HG02623 (cell line): ENCODE measurements around the gene FASTK.
A peak's percentile ranks its signal among the peaks of the same experiment; 100 is the strongest.

Experiments used
- ATAC-seq: cut with Tn5 transposase; IDR thresholded peaks from one replicate; pipeline ENCODE4 v1.9.1; 2021; ENCODE audit warnings: moderate library complexity; ENCODE audit not compliant: unreplicated experiment

Gene FASTK

DNA sequence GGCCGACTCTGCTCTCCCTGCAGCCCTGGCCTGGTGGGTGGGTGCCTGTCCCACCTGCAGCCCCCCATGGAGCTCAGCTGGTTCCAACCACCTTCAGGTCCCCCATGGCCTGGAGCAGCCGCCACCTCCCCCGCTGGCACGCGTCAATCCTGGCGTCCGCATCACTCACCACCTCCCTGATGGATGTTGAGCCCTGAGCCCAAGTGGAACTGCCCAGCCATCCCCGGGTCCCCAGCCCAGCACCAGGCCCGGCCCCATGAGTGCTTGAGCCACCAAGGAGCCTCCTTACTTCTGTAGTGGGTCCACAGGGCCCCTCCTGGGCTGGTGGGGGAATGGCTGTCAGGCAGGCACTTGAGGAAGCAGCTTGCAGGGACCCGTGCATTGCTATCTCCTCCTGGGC is 20.3 kb upstream of the FASTK start:
- ATAC-seq = no peak

DNA sequence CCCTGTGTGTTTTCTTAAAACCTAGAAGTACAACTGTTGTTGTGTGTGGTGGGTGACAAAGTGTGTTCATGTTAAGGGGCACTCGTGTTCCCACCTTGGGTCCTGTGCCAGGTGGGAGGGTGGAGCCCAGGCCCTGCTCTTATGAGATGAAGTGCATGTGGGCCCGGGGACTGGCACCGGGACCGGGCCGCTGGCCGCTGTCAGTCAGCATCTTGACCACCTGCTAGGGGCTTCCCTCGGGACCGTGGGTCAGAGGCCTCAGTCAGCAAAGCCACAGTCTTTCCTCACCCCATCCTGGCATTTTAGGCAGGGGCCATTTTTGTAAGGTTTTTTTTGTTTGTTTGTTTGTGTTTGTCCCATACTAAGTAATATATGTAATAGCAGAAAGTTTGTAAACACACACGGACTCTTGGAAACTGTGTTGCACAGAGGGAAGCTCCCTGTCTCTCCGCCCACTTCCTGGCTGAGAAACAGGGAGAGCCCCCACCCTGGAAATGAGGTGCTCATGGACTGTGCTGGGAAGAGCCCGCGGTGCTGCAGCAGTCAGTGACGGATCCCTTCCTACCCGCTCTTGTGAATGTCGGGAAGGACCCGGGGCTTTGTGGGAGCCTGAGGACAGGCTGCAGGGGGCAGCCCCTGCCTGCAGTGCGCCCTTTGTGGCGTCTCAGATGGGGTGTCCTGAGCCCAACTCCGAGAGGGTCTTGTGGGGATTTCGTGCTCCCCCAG is 19.0 kb upstream of the FASTK start:
- no peak for ATAC-seq

DNA sequence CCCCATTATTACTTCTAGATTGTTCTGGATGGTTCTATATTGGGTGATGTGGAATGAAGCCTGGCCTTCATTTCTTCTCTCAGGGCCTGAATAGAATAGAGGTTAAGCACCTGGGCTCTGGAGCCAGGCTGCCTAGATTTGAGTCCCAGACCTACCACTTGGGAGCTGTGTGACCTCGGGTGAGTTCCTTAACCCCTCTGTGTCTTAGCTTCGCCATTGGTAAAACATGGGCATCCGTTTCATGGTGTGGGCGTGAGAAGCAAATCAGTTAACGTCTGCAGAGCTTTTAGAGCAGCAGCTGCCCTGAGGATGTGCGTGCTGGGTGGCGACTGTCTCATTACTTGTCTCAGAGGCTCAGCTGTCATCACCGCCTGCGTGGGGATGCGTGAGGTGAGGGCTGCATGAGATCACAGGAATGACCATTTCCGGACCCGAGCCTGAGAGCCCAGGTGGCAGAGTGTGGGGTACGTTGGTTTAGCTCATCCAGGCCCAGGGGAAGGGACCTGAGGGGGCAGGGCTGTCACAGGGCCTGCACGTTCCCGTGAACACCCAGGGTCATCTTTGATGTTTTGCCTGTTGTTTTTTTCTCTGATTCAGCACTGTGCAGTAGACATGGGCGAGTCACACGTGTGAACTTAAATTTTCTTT is 15.3 kb upstream of the FASTK start:
- no peak for ATAC-seq

DNA sequence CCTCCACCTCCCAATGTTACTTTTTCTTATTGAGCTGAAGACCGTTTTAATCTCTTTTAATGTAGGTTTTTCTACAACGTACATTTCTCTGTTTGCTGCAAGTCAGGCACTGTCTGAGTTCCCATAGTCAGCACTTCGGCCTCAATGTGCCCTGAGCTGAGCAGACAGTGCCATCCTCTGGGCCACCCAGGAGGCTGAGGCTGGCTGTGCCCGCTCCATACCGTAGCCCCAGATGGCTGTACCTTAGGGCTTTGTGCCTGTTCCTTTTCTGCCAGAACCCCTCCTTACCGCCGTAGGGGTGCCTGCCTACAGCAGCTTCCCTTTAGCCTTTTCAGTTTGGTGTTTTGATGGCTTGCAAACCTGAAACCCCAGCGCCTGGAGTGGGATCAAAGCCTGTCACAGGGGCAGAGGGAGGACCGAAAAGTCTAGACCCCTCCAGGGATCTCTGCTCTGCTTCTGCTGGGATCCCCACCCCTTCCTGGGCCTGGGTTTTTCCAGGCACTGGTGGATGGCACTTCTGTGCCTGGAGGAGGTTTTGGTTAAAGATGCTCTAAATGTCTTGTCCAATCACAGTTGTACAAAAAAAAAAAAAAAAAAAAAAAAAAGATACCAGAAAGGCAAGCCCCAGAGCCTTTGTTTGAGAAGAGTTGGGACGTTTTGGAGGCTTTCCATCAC is 14.7 kb upstream of the FASTK start:
- no peak for ATAC-seq

DNA sequence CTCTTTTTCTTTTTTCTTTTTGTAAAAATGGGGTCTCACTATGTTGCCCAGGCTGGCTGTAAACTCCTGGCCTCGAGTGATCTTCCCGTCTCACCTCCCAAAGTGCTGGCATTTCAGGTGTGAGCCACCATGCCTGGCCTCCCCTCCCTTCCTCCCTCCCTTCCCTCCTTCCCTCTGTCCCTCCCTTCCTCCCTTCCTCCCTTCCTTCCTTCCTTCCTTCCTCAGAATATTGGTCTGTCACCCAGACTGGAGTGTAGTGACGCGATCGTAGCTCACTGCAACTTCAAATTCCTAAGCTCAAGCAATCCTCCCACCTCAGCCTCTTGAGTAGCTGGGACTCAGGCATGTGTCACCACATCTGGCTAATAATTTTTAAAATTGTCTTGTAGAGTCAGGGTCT is 14.1 kb upstream of the FASTK start:
- ATAC-seq = no peak

DNA sequence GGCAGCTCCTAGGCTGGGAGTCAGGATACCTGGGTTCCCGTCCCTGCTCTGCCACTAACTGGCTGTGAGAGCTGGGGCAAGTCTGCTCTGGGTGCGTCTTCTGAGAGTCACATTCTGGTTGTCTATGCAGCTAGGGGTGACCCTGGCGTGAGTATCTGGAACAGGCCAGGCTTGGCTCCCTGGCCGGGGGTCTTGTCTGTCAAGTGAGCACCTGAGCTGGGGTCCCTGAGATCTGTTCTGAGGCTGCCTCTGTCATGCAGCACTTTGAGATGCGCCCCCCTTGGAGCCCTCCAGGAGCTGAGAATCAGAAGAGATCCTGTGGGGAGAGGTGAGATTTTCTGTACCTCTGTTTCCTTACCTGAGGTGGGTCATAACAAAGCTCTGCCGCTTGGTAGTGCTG is 13.1 kb upstream of the FASTK start:
- ATAC-seq = no peak

DNA sequence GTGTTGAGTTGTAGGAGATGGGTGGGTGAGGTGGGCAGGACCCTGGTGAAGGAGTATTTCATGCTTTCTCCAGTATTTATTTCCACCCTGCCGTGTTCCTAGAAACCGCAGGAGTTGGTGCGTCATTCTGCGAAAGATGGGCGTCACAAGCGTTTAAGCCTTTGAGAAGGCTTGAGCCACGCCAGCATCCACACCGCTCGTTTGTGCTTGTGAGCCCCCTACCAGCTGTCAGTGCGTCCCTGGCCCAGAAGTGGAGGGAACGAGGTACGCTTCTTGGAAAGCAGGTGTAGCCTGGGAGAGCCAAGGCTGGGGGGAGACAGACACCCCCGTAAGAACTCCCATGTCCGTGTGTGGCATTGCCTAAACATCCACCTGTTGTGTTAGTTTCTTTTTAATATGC is 11.4 kb upstream of the FASTK start:
- ATAC-seq = no peak

DNA sequence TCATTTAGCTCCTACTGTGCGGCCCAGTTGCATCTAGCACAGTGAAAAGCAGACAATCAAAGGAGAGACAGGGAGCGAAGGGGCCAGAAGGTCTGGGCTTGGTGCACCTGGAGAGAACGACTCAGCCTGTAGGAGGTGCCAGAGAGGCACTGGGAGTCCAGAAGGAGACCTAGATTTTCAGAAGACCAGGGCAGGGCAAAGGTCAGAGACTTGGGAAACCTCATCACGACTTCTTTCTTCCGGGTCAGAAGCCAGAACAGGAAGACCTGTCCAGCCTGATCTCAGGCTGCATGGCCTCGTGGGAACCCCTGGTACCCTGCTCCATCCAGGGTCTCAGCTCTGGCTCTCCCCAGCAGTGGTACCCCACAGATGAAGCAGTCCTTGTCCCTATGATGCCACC is 10.8 kb upstream of the FASTK start:
- ATAC-seq = no peak

DNA sequence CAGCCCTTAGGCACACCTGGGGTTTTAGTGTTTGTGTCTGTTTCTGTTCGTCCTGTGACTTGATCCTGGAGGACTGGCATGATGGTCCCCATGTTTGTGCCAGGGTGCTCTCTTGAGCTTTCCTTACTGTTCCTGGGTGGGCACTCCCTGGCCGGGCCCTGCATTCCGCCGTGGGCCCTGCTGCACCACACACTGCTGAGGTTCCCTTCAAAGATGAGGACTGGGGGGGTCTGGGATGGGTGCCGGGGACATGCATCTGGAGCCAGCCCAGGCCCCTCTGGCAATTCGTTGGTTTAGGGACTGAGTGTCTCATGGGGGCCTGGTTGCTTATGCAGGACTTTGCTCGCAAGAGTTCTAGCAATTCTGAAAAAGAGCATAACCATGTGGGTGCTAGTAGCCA is 10.4 kb upstream of the FASTK start:
- no peak for ATAC-seq

DNA sequence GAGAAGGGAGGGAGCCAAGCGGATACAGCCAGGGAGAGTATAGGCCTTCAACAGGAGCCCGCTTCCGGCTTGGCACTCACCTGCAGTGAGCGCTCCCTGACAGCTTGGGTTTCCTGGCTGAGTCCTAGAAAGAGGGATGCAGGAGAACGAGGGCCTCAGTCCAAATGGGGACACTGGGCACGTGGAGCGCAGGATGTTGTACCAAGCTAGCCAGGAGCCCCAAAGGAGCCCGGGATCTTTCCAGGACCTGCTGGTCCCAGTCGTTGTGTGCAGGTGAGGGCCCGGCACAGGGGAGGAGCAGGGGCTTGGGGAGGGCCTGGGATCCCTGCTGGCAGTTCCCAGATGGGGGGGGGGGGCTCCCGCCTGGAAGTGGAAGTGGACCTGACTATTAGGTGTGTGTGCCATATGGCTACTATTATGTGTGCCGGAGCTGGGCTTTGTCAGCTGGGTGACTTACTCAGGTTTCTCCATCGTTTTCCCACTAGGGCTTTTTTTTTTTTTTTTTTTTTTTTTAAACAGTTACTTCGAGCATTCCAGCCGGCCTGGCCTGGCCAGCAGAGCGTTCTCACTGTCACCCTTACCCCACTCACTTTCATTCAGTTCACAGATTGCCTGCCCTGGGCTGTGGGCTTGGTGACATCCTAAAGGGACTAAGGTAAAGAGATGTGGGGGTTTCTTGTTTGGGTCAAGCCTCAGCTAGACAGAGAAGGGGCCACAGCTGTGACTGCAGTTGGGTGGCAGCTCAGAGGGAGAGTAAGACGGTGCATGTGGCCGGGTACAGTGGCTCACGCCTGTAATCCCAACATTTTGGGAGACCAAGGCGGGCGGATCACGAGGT is 9.5 kb upstream of the FASTK start:
- ATAC-seq = no peak

DNA sequence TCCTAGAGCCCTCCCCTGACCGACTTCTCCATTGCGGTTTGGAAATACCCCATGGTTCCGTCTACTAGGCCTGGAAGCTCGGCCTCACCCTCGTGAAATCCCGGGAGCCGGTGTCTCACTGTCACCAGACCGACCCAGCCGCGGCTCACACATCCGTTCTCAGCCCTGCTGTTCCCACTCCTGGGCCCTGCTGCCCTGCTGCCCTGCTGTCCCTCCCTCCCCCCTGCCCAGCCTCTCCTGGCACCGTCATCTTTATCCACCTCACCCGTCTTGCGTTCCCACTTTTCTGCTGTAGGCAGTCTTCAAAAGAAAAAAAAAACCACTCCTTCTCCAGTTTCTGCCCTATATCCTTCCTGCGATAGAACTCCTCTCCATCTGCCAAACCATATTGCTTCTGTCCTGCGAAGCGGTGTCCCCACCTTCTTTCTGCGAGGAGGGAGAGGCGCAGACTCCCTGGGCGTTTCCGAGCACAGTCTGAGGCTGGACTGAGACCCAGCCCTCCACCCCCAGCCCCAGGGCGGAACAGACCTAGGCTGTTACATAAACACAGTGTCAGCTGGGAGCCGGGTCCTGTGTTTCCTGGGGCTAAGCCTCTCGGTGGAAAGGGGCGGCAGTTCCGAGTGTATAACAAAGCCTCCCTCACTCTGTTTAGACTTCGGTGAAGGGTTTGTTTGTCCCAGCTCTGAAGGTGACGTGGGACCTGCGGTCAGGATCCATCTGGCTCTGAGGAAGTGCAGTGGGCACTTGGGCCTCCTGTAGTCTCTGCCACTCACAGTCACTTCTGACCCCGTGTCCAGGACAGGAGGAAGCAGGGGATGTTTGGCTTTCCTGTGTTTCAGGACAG is 8.5 kb upstream of the FASTK start:
- ATAC-seq = no peak

DNA sequence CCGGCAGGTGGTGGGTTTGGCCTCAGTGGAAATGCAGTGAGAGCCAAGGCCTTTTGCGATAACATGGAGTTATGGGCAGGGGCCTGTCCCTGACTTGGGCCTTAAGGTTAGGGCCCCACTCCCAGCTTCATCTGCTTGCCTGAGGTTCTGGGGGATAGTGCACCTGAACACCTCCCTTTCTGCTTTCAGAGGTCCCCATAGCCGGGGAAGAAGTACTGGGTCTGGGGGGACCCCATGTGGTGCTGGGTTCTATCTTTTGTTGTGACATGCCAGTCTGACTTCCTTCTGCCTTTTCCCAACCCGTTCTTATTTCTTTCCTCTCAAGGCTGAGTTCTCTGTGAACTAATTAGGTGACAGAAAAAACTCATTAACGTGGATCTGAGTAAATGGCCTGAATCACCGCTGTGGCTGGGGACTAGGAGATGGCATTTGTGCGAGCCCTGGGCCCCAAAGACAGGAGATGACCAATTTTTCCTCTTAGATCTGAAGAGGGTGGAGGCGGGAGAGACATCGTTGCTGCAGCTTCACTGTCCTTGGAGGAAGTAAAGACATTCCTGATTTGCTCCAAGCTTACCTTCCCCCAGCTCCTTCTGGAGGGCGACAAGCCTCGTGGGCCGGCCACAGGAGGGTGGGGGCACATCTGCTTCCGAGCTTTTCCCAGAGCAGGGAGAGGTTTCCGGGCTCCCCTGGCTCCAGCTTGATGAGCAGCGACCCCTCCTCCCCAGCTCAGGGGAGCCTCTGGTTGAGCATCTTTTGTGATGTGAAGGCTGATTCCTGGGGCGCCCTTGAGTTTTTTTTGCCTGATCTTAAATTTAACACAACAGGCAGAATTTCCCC is 7.6 kb upstream of the FASTK start:
- ATAC-seq = no peak

DNA sequence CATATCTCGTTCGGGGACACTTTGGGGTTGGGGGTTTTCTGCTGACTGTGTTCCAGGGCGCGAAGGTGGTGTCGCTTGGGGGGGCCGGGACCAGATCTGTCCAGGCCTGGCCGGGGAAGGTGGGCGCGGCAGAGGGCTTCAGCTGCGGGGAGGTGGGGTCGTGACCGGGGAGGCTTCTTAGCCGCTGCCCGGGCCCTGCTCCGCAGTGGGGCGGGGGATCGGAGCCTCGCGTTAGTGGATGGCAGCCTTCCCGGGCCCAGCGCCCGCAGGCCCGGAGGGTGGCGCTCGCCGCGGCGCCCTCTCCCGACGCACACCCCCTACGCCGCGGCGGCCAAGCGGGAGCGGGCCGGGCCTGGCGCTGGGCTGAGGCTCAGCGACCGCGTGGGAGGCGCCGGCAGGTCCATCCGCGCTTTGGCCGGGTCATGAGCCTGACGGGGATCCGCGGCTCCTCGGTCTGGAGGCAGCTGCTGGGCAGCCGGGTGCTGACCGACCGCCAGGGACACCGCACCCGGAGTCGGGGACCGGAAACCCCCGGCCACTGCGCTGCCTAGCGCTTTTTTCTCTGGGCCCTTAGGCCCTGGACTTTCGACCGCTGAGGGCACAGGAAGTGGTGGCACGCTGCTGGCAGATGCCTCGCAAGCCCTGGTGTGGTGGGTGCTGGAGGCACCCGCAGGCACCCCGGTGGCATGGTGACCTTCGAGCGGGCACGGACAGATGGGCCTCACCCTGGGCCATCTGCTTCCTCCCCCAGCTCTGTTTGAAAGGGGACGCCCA is 6.8 kb upstream of the FASTK start:
- peak; percentile 20 for ATAC-seq

DNA sequence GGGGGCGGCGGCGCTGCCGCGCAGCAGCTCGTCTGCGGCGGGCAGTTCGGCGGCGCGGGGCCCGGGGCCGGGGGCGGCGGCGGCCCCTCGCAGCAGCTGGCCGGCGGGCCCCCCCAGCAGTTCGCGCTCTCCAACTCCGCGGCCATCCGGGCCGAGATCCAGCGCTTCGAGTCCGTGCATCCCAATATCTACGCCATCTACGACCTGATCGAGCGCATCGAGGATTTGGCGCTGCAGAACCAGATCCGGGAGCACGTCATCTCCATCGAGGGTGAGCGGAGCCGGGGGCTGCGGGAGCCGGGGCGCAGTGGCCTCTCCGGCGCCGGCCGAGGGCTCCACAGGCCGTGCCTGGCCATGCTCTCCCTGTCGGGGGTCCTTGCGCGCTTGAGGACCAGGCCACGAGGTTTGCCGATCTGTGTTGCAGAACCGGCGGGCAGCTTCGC is 6.2 kb upstream of the FASTK start:
- no peak for ATAC-seq

DNA sequence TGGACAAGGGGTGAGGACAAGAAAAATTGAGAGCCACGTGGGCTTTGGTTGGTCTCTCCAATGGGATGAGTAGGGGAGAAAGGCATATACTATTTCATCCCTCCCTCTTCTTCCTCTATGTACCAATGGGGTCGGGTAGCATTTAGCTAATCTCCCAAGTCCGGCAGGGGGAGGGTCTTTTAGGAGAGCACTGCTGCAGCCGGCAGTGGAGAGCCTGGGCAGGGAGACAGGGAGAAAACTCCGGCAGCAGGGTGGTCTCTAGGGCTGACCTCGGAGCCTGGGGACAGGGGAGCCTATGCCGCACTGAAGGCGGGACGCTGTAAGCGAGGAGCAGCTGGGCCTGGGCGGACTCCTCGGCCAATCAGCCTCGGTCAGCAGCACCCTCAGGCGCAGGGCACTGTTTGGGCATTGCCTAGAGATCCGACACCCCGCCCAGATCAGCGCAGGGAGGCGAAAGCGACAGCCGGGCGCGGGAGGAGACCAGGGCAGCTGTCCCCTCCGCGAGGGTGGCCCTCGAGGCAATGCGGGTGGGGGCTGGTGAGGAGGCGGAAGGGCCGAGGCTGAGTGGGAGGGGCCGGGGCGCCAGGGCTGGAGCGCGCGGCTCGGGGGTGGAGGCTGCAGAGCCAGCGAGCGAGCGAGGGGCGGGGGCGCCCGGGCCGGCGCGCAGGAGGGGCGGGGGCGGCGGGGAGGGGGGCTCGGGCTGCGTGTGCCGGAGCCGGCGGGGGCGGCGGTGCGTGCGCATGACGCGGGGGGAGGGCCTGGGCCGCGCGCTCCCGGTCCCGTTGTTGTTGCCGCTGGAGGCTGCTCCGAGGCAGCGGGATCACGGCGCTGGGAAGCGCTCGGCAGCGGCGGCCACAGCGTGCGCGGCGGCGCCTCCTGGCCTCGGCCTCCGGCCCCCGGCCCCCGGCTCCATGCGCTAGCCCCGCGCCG is 5.3 kb upstream of the FASTK start, which contains the start of gene AGAP3:
Gene AGAP3 (plus strand): TSS at position 785 of the 930 bp plus-strand sequence. CDS start 267 bp downstream, outside the sequence.
- ATAC-seq = peak; percentile 39

DNA sequence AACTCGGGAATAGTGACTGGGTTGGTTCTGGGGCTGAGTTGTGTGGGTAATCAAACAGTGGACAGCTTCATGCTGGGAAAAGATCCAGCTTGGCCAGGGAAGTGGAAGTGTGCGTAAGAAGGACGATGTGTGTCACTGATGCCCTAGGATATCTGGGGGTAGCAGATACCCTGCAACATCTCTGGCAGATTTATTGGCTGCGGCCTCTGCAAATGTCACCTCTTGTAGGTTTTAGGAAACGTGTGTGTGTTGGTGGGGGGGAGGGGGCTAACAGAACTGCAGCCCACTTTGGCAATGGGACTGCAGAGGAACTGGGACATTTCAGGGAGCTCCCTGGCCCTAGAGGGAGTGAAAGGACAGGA is 4.7 kb upstream of the FASTK start:
- ATAC-seq = no peak

DNA sequence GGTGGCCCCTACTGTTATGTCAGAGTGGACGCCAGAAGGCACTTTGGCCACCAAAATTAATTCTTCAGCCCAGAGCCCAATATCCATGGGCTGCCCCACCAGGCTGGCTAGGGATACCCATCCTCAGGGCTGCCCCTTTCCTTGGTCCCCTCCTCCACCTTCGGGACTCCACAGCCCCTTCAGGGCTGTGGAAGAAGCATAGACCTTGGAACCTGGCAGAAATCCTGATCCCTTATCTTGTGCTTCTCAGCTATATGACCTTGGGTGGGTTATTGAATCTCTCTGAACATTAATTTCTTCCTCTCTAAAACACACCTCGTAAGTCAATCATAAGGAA is 3.2 kb upstream of the FASTK start:
- ATAC-seq = no peak
